MM.1S (cell line): ENCODE measurements around the gene ZNF438.

Source experiments
- CTCF ChIP-seq: fragments of 300-600 bp; sonication (generic); IDR thresholded peaks from 2 replicates; pipeline ENCODE4 v1.5.1; 2016; ENCODE audit warnings: antibody characterized with exemption, low read length, mixed read lengths
- EZH2phosphoT487 ChIP-seq: fragments of 300-600 bp; sonication (generic); IDR thresholded peaks from 2 replicates; pipeline ENCODE4 v1.6.1; 2018; ENCODE audit warnings: antibody characterized with exemption, low read length

- TF ChIP-seq CTCF (no peak), EZH2phosphoT487 (no peak)
Measured at GRCh38 chr10:30902621-30903396, 128.9 kb downstream of the ZNF438 start.
